ENCODE measurements around the gene OTULIN.

- no peak for TF ChIP-seq CTCF (IDR thresholded peaks at IDR 0.05)
- TF ChIP-seq ZFX (IDR thresholded peaks at IDR 0.05; ENCODE audit: borderline replicate concordance) = no peak
Measured at GRCh38 chr5:14663734-14664269, 716 bp upstream of the OTULIN start.

Data from 22Rv1 (cell line).